Lower leg skin (tissue), 3 donors: Measurements from ENCODE around the gene ACLY.

ENCODE experiments used
- CTCF ChIP-seq, 3 donors: fragments of 450-650 bp; IDR thresholded peaks; one replicate each; pipeline ENCODE4 v1.5.1; 2016; ENCODE audit warnings: antibody characterized with exemption in 3 of 3, mild to moderate bottlenecking in 3 of 3, moderate library complexity in 2 of 3
- POLR2A ChIP-seq, 2 donors: fragments of 450-650 bp; IDR thresholded peaks; one replicate each; pipeline ENCODE4 v1.6.1; 2016 to 2017; ENCODE audit warnings: antibody characterized with exemption in 2 of 2, mild to moderate bottlenecking in 1 of 2, moderate library complexity in 1 of 2

- TF ChIP-seq POLR2A (IDR thresholded peaks at IDR 0.05) (peak in 1 of 2 donors; percentile 25), CTCF (IDR thresholded peaks at IDR 0.05) (peak in 1 of 3 donors; percentile 89)
Observed at GRCh38 chr17:41930009-41930832, 11.5 kb upstream of the ACLY start, which contains the start of gene ODAD4.
